H1 (cell line): ENCODE measurements around the gene PDZD2. TPM values are rescaled to one million over a fixed set of nuclear protein-coding genes. Genes with fewer than 3 reads are reported as not detected.
A peak's percentile ranks its signal among the peaks of the same experiment; 100 is the strongest.

Experiments used
- CTCF ChIA-PET: fragments of 300-600 bp; sonication (Branson Sonifier 250); formaldehyde crosslinking; loops from one replicate; lab custom pipeline; 2021; ENCODE audit not compliant: partially characterized antibody; lab: Charles Lee
- POLR2A ChIA-PET: fragments of 300-600 bp; sonication (Branson Sonifier 250); formaldehyde crosslinking; loops from one replicate; lab custom pipeline; 2021; ENCODE audit warnings: inconsistent platforms; ENCODE audit not compliant: partially characterized antibody; lab: Charles Lee
- DNase-seq, 2 experiments: peaks; one replicate each; pipeline versions ENCODE4 v3.0.0 to v3.0.0-alpha.2; 2010 to 2022; ENCODE audit warnings: low spot score in 2 of 2, low read depth in 1 of 2, mixed read lengths in 1 of 2
- FAIRE-seq: peaks from 2 replicates; lab custom pipeline; 2011; peaks lifted over from hg19 to GRCh38; lab: Jason Lieb, UNC
- H2AFZ ChIP-seq: 2 replicates; pipeline ENCODE4 v1.8.1; 2012; ENCODE audit warnings: low read length, inconsistent platforms
- H2AK5ac ChIP-seq: 2 replicates; pipeline ENCODE4 v1.6.1; 2013; ENCODE audit warnings: low read depth, low read length
- H2BK120ac ChIP-seq: replicated peaks from 2 replicates; pipeline ENCODE3; 2013; ENCODE audit warnings: low read depth, low read length, inconsistent platforms
- H2BK12ac ChIP-seq: 2 replicates; pipeline ENCODE4 v1.6.1; 2013; ENCODE audit warnings: low read depth, low read length
- H2BK15ac ChIP-seq: 2 replicates; pipeline ENCODE4 v1.6.1; 2013; ENCODE audit warnings: low read length
- H2BK20ac ChIP-seq: 2 replicates; pipeline ENCODE4 v1.6.1; 2013; ENCODE audit warnings: low read length
- H2BK5ac ChIP-seq: 2 replicates; pipeline ENCODE4 v1.6.1; 2013; ENCODE audit warnings: low read depth, low read length
- H3K14ac ChIP-seq: 2 replicates; pipeline ENCODE4 v1.6.1; 2013; ENCODE audit warnings: inconsistent platforms; ENCODE audit not compliant: insufficient read length
- H3K18ac ChIP-seq: 2 replicates; pipeline ENCODE4 v1.6.1; 2013; ENCODE audit warnings: low read length; ENCODE audit errors: extremely low read depth
- H3K23ac ChIP-seq: 2 replicates; pipeline ENCODE4 v1.6.1; 2013; ENCODE audit warnings: inconsistent platforms; ENCODE audit not compliant: insufficient read length
- H3K23me2 ChIP-seq: 2 replicates; pipeline ENCODE4 v1.6.1; 2013; ENCODE audit warnings: low read depth, low read length
- H3K27ac ChIP-seq: 2 replicates; pipeline ENCODE4 v1.6.1; 2011; ENCODE audit warnings: low read depth, low read length, inconsistent platforms
- H3K27me3 ChIP-seq, 4 experiments: replicated peaks in 1 of 4; 1 replicate in 1 of 4; 2 replicates in 3 of 4; pipeline versions ENCODE4 v1.6.1 to v1.8.1; 2011 to 2013; ENCODE audit warnings: low read length in 3 of 4, mild to moderate bottlenecking in 3 of 4, inconsistent platforms in 2 of 4, mixed read lengths in 2 of 4, moderate library complexity in 1 of 4; ENCODE audit not compliant: control insufficient read depth in 3 of 4, insufficient read depth in 3 of 4; ENCODE audit errors: extremely low read depth in 1 of 4
- H3K36me3 ChIP-seq, 4 experiments: 2 replicates each; pipeline versions ENCODE4 v1.6.1 to v1.8.1; 2011 to 2013; ENCODE audit warnings: mild to moderate bottlenecking in 4 of 4, low read length in 3 of 4, moderate library complexity in 2 of 4, control low read depth in 1 of 4, inconsistent platforms in 1 of 4; ENCODE audit not compliant: insufficient read depth in 4 of 4, control insufficient read depth in 2 of 4
- H3K4ac ChIP-seq: replicated peaks from 2 replicates; pipeline ENCODE3; 2013; ENCODE audit warnings: low read length, low read depth, mixed read lengths, inconsistent platforms; ENCODE audit not compliant: insufficient read length
- H3K4me1 ChIP-seq, 4 experiments: replicated peaks in 1 of 4; 1 replicate in 1 of 4; 2 replicates in 3 of 4; pipeline versions ENCODE4 v1.6.1 to v1.8.1; 2011 to 2013; ENCODE audit warnings: low read length in 3 of 4, inconsistent platforms in 2 of 4, mixed read lengths in 1 of 4; ENCODE audit not compliant: insufficient read depth in 4 of 4, control insufficient read depth in 3 of 4
- H3K4me2 ChIP-seq, 2 experiments: 2 replicates each; pipeline versions ENCODE4 v1.6.1 to v1.8.1; 2011 to 2013; ENCODE audit warnings: low read depth in 2 of 2, low read length in 2 of 2, control low read depth in 1 of 2, inconsistent platforms in 1 of 2, mild to moderate bottlenecking in 1 of 2; ENCODE audit not compliant: insufficient read depth in 1 of 2
- H3K4me3 ChIP-seq, 4 experiments: fragments of 200-600, 300-600 bp in 1 of 4; sonication (generic), shearing (Covaris generic), sonication (Bioruptor Twin) in 1 of 4; 2 replicates each; pipeline versions ENCODE4 v1.5.1 to v1.8.1; 2011 to 2016; ENCODE audit warnings: low read length in 4 of 4, low read depth in 3 of 4, control low read depth in 2 of 4, inconsistent platforms in 2 of 4, mild to moderate bottlenecking in 2 of 4, mixed read lengths in 1 of 4, moderate library complexity in 1 of 4; ENCODE audit not compliant: insufficient read depth in 2 of 4; ENCODE audit errors: extremely low read depth in 1 of 4
- H3K56ac ChIP-seq: replicated peaks from 2 replicates; pipeline ENCODE3; 2013; ENCODE audit warnings: low read depth, mild to moderate bottlenecking, mixed read lengths, low read length, inconsistent platforms; ENCODE audit not compliant: insufficient read length
- H3K79me1 ChIP-seq: 2 replicates; pipeline ENCODE4 v1.6.1; 2013; ENCODE audit warnings: low read depth, low read length, control low read depth
- H3K79me2 ChIP-seq, 2 experiments: 2 replicates each; pipeline versions ENCODE4 v1.6.1 to v1.8.1; 2012 to 2013; ENCODE audit warnings: low read length in 2 of 2, mild to moderate bottlenecking in 2 of 2, inconsistent platforms in 1 of 2; ENCODE audit not compliant: insufficient read depth in 2 of 2, control insufficient read depth in 1 of 2
- H3K9ac ChIP-seq, 4 experiments: replicated peaks in 1 of 4; 1 replicate in 1 of 4; 2 replicates in 3 of 4; pipeline versions ENCODE4 v1.6.1 to v1.8.1; 2011 to 2013; ENCODE audit warnings: low read depth in 3 of 4, low read length in 3 of 4, control low read depth in 2 of 4, mild to moderate bottlenecking in 2 of 4, moderate library complexity in 2 of 4, inconsistent platforms in 1 of 4; ENCODE audit errors: extremely low read depth in 1 of 4
- H3K9me3 ChIP-seq, 2 experiments: 2 replicates each; pipeline versions ENCODE4 v1.6.1 to v1.8.1; 2012 to 2013; ENCODE audit warnings: mild to moderate bottlenecking in 2 of 2, moderate library complexity in 2 of 2, control low read depth in 1 of 2, inconsistent platforms in 1 of 2, low read depth in 1 of 2, low read length in 1 of 2, mixed read lengths in 1 of 2; ENCODE audit not compliant: insufficient read depth in 2 of 2
- H4K20me1 ChIP-seq, 2 experiments: replicated peaks in 1 of 2; 2 replicates each; pipeline versions ENCODE3 to v1.8.1; 2011 to 2013; ENCODE audit warnings: inconsistent platforms in 2 of 2, low read length in 2 of 2, mild to moderate bottlenecking in 1 of 2; ENCODE audit not compliant: insufficient read depth in 2 of 2, control insufficient read depth in 1 of 2
- H4K5ac ChIP-seq: 2 replicates; pipeline ENCODE4 v1.6.1; 2013; ENCODE audit warnings: low read length, low read depth, mixed read lengths, inconsistent platforms; ENCODE audit not compliant: insufficient read length
- H4K8ac ChIP-seq: 2 replicates; pipeline ENCODE4 v1.8.0; 2013; ENCODE audit warnings: mild to moderate bottlenecking, moderate library complexity, low read length, inconsistent platforms; ENCODE audit not compliant: insufficient read depth; ENCODE audit errors: extremely low read depth
- H4K91ac ChIP-seq: replicated peaks from 2 replicates; pipeline ENCODE3; 2013; ENCODE audit warnings: low read length, mixed read lengths, inconsistent platforms; ENCODE audit not compliant: insufficient read length
- CBX8 ChIP-seq: fragments of 300-800, 300-1000 bp; sonication (generic); IDR thresholded peaks from 2 replicates; pipeline ENCODE4 v1.7.1; 2016; ENCODE audit warnings: low read depth, low read length, borderline replicate concordance
- CEBPB ChIP-seq: IDR thresholded peaks from 2 replicates; pipeline ENCODE4 v1.6.1; 2012; ENCODE audit warnings: low read depth, low read length
- CHD2 ChIP-seq: IDR thresholded peaks from 2 replicates; pipeline ENCODE4 v1.6.1; 2012; ENCODE audit warnings: low read length, improper control_type of control experiment
- EGR1 ChIP-seq: IDR thresholded peaks from 2 replicates; pipeline ENCODE4 v1.6.1; 2011; ENCODE audit warnings: low read depth, low read length, borderline replicate concordance
- GTF2F1 ChIP-seq: IDR thresholded peaks from 2 replicates; pipeline ENCODE4 v1.6.1; 2012; ENCODE audit warnings: low read depth, low read length, improper control_type of control experiment, borderline replicate concordance
- HDAC6 ChIP-seq: IDR thresholded peaks from one replicate; pipeline ENCODE4 v1.7.1; 2012; ENCODE audit warnings: low read depth, mild to moderate bottlenecking, inconsistent platforms, low read length, moderate library complexity
- RAD21 ChIP-seq, 2 experiments: IDR thresholded peaks in 1 of 2; conservative IDR thresholded peaks in 1 of 2; 2 replicates each; pipeline ENCODE4 v1.6.1; 2011; ENCODE audit warnings: low read depth in 2 of 2, low read length in 2 of 2, improper control_type of control experiment in 1 of 2, inconsistent platforms in 1 of 2, mild to moderate bottlenecking in 1 of 2, moderate library complexity in 1 of 2
- SIX5 ChIP-seq: IDR thresholded peaks from 2 replicates; pipeline ENCODE4 v1.6.1; 2011; ENCODE audit warnings: mild to moderate bottlenecking, low read depth, low read length
- SP4 ChIP-seq: IDR thresholded peaks from 2 replicates; pipeline ENCODE4 v1.6.1; 2012; ENCODE audit warnings: low read length, inconsistent platforms
- WGBS, 2 experiments: shearing (Covaris generic) in 1 of 2; methylation state at CpG; one replicate each; pipeline versions ENCODE4 v1.1.6 to v1.1.7; 2013 to 2015; ENCODE audit warnings: low lambda C conversion rate in 2 of 2, mixed read lengths in 2 of 2, inconsistent platforms in 1 of 2, low coverage in 1 of 2, missing lambda C conversion rate in 1 of 2; ENCODE audit not compliant: insufficient replicate concordance in 2 of 2, insufficient coverage in 1 of 2, insufficient read length in 1 of 2; ENCODE audit errors: extremely low coverage in 1 of 2, missing lambda C conversion rate in 1 of 2; 5-methylcytosine and 5-hydroxymethylcytosine counted together
- polyA plus RNA-seq, 7 experiments: library from polyadenylated mRNA; depleted of rRNA in 3 of 7; stranded (reverse) in 5 of 7; unstranded in 2 of 7; fragments of >200 nt in 5 of 7; fragments of 200-250 nt in 2 of 7; gene quantifications; 1 replicate in 5 of 7; 2 replicates in 1 of 7; 4 replicates in 1 of 7; pipeline versions ENCODE4 v1.2.1 to v1.2.3, GENCODE V29; 2011 to 2013; ENCODE audit warnings: missing spikeins in 2 of 7, mixed read lengths in 2 of 7
- total RNA-seq: library from RNA; stranded (reverse); fragmentation: NEBNext Ultra II Directional; extraction: Animal tissue kit (Norgen Biotek cat#: 25700); gene quantifications from 2 replicates; pipeline ENCODE4 v1.2.1, GENCODE V29; 2021
- TF ChIP-seq, protein P1 (sequence below): IDR thresholded peaks from 2 replicates; pipeline ENCODE4 v1.6.1; 2012; ENCODE audit warnings: inconsistent platforms

PDZD2 gene
- total and polyA plus RNA-seq, 2 of the 8 experiments (the other 6 are each of a cell fraction or from before 2014, with no cell fraction given) = 1.2 to 6.8 TPM

DNA sequence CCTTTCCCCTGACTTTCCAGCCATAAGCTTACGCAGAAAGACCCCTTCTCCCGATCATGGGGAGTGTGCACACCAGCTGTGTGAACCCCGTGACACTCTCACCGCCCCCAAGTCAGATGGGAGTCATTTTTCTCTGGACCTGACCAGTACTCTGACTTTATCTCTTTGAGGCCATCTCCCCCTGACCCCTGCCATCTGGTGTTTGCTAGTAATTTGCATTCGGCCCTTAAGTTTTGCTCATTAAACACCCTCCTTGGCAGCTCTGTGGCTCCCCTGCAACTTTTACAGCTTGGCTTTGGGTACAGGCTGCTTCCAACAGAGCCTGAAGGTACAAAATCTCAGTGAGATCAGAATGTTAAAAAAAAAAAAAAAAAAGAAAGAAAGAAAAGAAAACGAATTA lies 43.9 kb downstream of the PDZD2 start:
- no peaks in the 10 kb centered on the region for H3K23me2 ChIP-seq
- no peaks in the 10 kb centered on the region for H4K20me1 ChIP-seq
- no peaks in the 10 kb centered on the region for H3K79me1 ChIP-seq
- no peak overlapping the region for H3K4ac ChIP-seq
- H2BK20ac ChIP-seq = no peak overlapping the region
- DNase-seq = no peak
- H2BK12ac ChIP-seq = no peak overlapping the region
- no peak overlapping the region for H3K14ac ChIP-seq
- no peaks in the 10 kb centered on the region for H3K9me3 ChIP-seq
- H2BK120ac ChIP-seq = no peak overlapping the region
- no peak for TF ChIP-seq GTF2F1
- TF ChIP-seq, protein P1, sequence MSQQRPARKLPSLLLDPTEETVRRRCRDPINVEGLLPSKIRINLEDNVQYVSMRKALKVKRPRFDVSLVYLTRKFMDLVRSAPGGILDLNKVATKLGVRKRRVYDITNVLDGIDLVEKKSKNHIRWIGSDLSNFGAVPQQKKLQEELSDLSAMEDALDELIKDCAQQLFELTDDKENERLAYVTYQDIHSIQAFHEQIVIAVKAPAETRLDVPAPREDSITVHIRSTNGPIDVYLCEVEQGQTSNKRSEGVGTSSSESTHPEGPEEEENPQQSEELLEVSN = no peak
- no peak for TF ChIP-seq RAD21 (IDR thresholded peaks at IDR 0.05 in 1 of 2, conservative IDR thresholded peaks at IDR 0.05 in 1 of 2; ENCODE audit: low read depth in 2 of 2, low read length in 2 of 2)
- no peak for TF ChIP-seq HDAC6
- TF ChIP-seq SIX5 = no peak
- TF ChIP-seq CEBPB = no peak
- TF ChIP-seq EGR1 = no peak
- TF ChIP-seq CHD2 = no peak
- no peak for TF ChIP-seq CBX8
- TF ChIP-seq SP4 = no peak
- H4K8ac ChIP-seq = no peak overlapping the region
- no peak overlapping the region for H2AK5ac ChIP-seq
- no peak overlapping the region for H2BK15ac ChIP-seq
- no peak overlapping the region for H4K5ac ChIP-seq
- no peak overlapping the region for H3K27ac ChIP-seq
- peak overlapping the region; percentile 6; the same call in 1 of the 2 replicates for H3K18ac ChIP-seq
- ChIA-PET POLR2A (no interaction called here), CTCF (interaction anchor here (1.0 to 5.1 kb wide), 7 partner anchors 12 to 126 kb away, joined by 3 to 24 read pairs (median 4); no protein-coding TSS in a partner anchor)
- H3K9ac ChIP-seq = no peak overlapping the region
- no peaks in the 10 kb centered on the region for H3K36me3 ChIP-seq
- H2AFZ ChIP-seq = no peak overlapping the region
- no peaks in the 10 kb centered on the region for H3K79me2 ChIP-seq
- no peak overlapping the region for H3K23ac ChIP-seq
- WGBS, 2 experiments = 85% methylated on average over 5 of the region's 6 CpGs; no CpG with 5 or more reads in 1 of the 2 experiments
- H3K4me1 ChIP-seq = peaks cover 0 to 4% (median 1%) of the 10 kb centered on the region in 4 experiments; a peak in 4 of 7 replicates
- no peaks in the 10 kb centered on the region for H3K27me3 ChIP-seq
- H3K4me2 ChIP-seq = no peak overlapping the region
- no peak overlapping the region for H4K91ac ChIP-seq
- no peak overlapping the region for H2BK5ac ChIP-seq
- FAIRE-seq = no peak
- no peak overlapping the region for H3K4me3 ChIP-seq
- no peak overlapping the region for H3K56ac ChIP-seq
